Ureter (tissue), 1 donor: Measurements from ENCODE around the gene TCFL5. TPM values are rescaled to one million over a fixed set of nuclear protein-coding genes. Genes with fewer than 3 reads are reported as not detected.
A peak's percentile ranks its signal among the peaks of the same experiment; 100 is the strongest.
"Not testable (repeated sequence)": the region's sequence is repeated elsewhere in the genome, so short reads cannot be mapped to it uniquely, and the experiment has no call there.

Source experiments
- DNase-seq: peaks from one replicate; pipeline ENCODE4 v3.0.0-alpha.2; 2020; ENCODE audit warnings: low spot score
- total RNA-seq: library from RNA; stranded (reverse); gene quantifications from one replicate; pipeline ENCODE4 v1.2.4, GENCODE V29; 2023
- donor health status: DM: yes; HTN: yes; CAD: no.

TCFL5 gene
- total RNA-seq, 1 donor from 2014 or later: 11.8 TPM

GRCh38 chr20:62855120-62855519 lies 6.5 kb downstream of the TCFL5 start:
- DNase-seq: no peak

- no peak for DNase-seq
These were observed 7.5 kb downstream of the TCFL5 start for GRCh38 chr20:62854121-62854520.

- DNase-seq: not testable (repeated sequence)
These were observed 8.3 kb downstream of the TCFL5 start for GRCh38 chr20:62853304-62853703.

- DNase-seq: no peak
These were observed 8.8 kb downstream of the TCFL5 start for GRCh38 chr20:62852841-62853240.

- DNase-seq: no peak
These were observed 9.4 kb downstream of the TCFL5 start for GRCh38 chr20:62852196-62852595.

- no peak for DNase-seq
These were observed 11.2 kb downstream of the TCFL5 start for GRCh38 chr20:62850333-62850974.

- DNase-seq: no peak
These were observed 12.2 kb downstream of the TCFL5 start for GRCh38 chr20:62849431-62849830.

- DNase-seq: not testable (repeated sequence)
These were observed 12.7 kb downstream of the TCFL5 start for GRCh38 chr20:62848917-62849316.

- no peak for DNase-seq
These were observed 15.3 kb downstream of the TCFL5 start for GRCh38 chr20:62846166-62846890.

GRCh38 chr20:62845416-62846160 lies 16.0 kb downstream of the TCFL5 start:
- DNase-seq: no peak

GRCh38 chr20:62844182-62844581 lies 17.4 kb downstream of the TCFL5 start:
- no peak for DNase-seq

- DNase-seq: no peak
These were observed 18.0 kb downstream of the TCFL5 start for GRCh38 chr20:62843656-62844055.

- DNase-seq: no peak
These were observed 19.9 kb downstream of the TCFL5 start for GRCh38 chr20:62841705-62842212.

- DNase-seq: no peak
These were observed 21.1 kb downstream of the TCFL5 start for GRCh38 chr20:62840244-62841197.

- no peak for DNase-seq
These were observed 21.8 kb downstream of the TCFL5 start for GRCh38 chr20:62839816-62840215.

GRCh38 chr20:62839261-62839660 lies 22.4 kb downstream of the TCFL5 start:
- DNase-seq: no peak

- peak; percentile 65 for DNase-seq
These were observed 23.3 kb downstream of the TCFL5 start for GRCh38 chr20:62838128-62838891.

- DNase-seq: no peak
These were observed 23.9 kb downstream of the TCFL5 start for GRCh38 chr20:62837790-62838127.

GRCh38 chr20:62836967-62837490 lies 24.6 kb downstream of the TCFL5 start:
- no peak for DNase-seq
